HUDEP-2 (cell line): ENCODE results near the gene RYR1.
"Not testable (repeated sequence)": the region's sequence is repeated elsewhere in the genome, so short reads cannot be mapped to it uniquely, and the experiment has no call there.

Experiments used
- DNase-seq, 76 experiments: peaks; one replicate each; lab custom pipeline; 2025; ENCODE audit not compliant: unreplicated experiment in 76 of 76; lab: John Stamatoyannopoulos, UW

RYR1 gene

DNA sequence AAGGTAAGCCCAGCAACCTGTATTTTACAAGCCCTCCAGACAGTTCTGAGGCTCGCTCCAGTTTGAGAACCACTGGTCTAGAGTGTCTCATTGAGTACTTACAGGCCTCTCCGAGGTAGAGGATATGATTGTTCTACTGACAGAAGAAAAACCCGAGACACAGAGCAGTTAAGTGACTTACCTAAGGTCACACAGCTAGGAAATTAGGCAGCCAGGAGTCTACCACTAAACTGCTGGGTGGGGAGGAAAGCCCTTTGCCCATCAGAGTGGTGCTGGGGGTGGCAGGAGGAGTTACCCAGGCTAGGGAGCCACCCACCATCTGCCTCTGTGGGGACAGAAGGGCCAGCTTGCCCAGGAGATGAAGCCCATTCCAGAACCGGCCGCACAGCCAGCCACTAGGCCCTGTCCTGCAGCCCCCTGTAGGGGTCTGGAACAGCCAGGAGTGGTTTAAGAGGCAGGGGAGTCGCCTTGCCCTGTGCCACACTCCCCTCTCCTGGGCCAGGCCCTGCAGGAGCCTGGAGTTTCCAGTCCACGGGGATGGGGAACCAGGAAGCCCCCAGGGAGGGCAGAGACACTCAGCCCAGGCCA is 8.2 kb upstream of the RYR1 start:
- DNase-seq, result no peak

- no peak for DNase-seq
Observed at GRCh38 chr19:38425810-38426466, 7.6 kb upstream of the RYR1 start, which contains the start of gene RASGRP4. Gene RASGRP4, minus strand, starts transcription at chr19:38426219. Its CDS starts 128 bp downstream, at chr19:38426091.

- not testable (repeated sequence) for DNase-seq
Observed at GRCh38 chr19:38427035-38427677, 6.3 kb upstream of the RYR1 start.

DNA sequence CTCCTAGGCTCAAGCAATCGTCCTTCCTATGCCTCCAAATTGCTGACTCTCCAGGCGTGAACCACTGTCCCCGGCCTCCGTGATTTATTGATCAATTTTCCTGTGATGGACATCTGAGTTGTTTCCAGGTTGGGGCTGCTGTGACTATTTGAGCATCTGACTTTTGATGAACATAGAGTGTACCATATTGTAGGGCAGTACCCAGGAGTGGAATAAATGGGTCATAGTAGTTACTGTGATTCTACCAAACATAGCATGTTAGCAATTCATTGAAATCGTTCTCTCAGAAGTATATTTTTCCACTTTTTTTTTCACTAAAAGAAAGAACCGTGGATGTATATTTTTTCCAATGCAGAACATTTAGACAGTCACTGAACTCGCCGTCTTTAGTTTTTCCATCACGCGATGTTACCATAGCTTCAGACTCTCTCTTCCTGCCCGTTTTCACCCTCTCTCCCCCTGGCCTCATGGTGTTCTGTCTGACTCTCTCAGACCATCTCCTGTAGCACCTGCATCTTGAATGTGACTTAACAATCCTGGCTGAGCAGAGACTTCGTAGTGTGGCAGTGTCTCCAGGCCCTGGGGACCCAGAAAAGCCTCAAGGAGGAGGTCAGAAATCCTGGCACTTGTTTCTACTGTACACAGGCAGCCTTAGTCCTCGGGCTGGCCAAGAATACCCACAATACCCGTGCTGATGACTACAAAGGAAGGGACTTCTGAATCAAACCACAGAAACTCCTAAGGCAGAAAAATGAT is 4.3 kb upstream of the RYR1 start:
- no peak for DNase-seq

GRCh38 chr19:38429811-38430156 is 3.7 kb upstream of the RYR1 start:
- DNase-seq, result no peak

DNA sequence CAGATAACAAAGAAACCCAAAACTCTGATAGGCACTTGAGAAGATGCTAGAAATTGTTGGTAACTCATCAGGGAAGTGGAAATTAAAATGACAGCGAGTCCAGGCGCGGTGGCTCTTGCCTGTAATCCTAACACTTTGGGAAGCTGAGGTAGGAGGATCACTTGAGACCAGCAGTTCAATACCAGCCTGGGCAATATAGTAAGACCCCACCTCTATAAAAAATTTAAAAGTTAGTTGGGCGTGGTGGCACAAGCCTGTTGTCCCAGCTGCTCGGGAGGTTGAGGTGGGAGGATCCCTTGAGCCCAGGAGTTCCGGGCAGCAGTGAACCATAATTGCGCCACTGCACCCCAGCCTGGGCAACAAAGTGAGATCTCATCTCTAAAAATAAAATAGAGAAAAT is 2.6 kb upstream of the RYR1 start:
- DNase-seq, result no peak

DNA sequence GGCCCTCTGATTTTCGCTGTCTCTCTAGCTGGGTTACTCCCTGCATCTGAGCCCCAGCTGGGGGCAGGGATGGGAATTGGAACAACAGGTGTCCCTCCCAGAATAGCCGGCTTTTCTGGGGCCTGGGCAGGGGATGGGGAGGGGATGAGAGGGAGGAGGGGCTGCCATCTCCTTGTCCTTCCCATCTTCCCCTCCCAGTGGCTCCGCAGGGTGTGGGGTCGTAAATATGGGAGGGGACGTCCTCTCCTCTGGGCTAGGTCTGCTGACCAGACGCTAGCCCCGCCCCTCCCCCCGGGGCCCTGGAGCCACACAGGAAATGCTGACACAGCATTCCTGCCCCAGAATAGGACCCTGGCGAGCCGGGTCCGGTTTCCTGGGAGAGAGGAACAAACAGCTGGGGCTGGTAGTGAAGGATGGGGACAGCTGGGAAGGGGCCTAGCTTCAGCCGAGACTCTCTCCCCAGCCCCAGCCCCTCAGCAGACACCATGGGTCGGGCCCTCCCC is 1.1 kb downstream of the RYR1 start:
- no peak for DNase-seq

- no peak for DNase-seq
Observed at GRCh38 chr19:38437295-38437694, 3.8 kb downstream of the RYR1 start.

DNA sequence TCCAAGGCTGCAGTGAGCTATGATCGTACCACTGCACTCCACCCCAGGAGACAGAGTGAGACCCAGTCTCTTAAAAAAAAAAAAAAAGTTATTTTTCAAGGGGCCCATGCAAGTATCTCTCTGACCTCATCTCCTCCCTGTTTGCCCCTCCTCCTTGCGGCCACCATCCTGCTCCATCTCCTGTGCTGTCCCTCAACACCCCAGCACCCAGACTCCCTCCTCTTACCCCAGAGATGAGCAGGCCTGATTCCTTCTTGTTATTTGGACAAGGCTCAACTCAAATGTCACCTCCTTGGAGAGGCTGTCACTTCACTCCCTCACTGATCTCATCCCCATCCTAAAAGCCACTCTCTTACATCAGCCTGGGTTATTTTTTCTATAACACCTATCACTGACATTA is 4.4 kb downstream of the RYR1 start:
- DNase-seq, result no peak

- no peak for DNase-seq
Observed at GRCh38 chr19:38440592-38440991, 7.1 kb downstream of the RYR1 start.

DNA sequence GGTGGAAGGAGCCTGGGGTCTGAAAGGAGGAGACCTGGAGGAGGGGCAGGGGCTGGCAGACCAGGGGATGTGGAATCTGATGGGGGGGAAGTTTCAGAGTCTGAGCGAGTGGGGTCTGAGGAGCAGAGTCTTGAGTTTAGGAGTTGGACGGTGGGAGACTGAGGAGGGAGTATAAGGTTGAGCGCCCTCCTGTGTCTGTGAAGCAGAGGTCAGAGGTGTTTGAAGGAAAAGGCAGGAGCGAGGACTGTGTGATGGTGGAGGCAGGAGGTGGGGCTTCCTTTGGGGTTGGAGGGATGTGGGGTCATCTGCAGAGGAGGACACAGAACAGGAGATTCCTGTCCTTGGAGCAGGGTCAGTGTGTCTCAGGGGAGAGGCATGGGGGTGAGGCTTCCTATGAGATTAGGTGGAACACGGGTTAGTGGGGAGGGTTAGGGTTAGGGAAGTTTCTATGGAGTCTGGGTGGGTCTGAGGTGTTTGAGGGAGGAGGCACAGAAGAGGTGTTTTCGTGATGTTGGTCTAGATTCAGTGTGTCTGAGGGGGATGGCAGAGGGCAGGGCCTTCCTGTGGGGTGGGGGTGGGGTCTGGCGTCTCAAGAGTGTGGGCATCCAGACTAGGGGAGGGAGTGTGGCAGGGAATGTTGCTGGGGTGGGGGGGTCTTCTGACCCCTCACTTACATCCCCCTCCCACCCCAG is 8.3 kb downstream of the RYR1 start:
- peak in 11 of 76 experiments; percentile 5 to 36 (median 16) for DNase-seq

- DNase-seq, result no peak
Observed at GRCh38 chr19:38442736-38443135, 9.2 kb downstream of the RYR1 start.

- DNase-seq, result no peak
Observed at GRCh38 chr19:38443458-38443999, 10.0 kb downstream of the RYR1 start.

DNA sequence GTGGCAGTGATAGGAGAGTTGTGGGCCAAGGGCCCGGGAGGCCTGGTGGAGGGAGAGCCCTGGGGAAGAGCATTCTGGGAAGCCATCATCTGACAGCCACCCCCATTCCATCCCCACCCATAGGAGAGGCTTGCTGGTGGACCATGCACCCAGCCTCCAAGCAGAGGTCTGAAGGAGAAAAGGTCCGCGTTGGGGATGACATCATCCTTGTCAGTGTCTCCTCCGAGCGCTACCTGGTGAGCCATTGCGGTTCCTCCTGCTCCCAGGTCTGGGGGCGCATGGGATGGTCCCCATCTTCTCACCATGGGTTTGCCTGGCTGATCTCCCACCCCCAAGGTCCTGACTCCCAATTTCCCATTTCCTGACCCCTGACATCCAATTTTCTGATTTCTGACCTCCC is 10.5 kb downstream of the RYR1 start:
- no peak for DNase-seq

DNA sequence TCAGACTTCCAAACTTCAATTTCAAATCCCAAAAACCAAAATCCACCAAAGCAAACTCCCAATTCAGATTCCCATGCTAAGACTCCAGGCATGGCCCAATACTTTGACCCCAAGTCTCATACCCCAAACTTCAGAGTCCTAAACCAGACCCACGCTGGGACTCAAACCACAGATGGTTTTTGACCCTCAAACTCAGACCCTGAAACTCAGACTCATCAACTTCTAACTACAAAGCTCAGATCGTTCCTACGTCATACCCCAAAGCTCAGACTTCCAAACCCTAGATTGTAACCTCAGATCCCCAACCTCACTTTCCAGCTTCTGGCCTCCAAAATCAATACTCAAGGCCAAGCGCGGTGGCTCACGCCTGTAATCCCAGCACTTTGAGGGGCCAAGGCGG is 11.9 kb downstream of the RYR1 start:
- no peak for DNase-seq

- DNase-seq, result no peak
Observed at GRCh38 chr19:38448225-38448624, 14.7 kb downstream of the RYR1 start.

DNA sequence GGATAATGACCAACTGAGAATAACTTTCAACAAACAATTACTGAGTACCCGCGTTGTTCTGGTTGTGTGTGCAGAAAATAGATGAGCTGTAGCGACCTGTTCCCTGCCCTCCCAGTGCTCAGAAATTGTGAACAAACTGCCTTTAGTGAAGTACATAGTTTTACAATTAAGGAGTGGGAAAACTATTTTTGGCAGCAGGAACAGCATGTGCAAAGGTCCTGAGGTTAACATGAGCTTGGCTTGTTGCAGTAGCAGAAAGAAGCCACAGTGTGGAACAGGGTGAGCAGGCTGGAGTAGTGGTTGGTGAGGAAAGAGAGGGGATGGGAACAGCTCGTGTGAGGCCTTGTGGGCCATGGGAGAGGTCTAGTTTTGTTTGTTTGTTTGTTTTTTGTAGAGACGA is 16.0 kb downstream of the RYR1 start:
- DNase-seq, result no peak

GRCh38 chr19:38451036-38451435 is 17.5 kb downstream of the RYR1 start:
- DNase-seq, result no peak

- DNase-seq, result no peak
Observed at GRCh38 chr19:38451629-38452028, 18.1 kb downstream of the RYR1 start.
